Stimulated activated naive CD8-positive, alpha-beta T cell treated with anti-CD3 and anti-CD28 coated beads, Interleukin-15, Interleukin-2, amounts not matched to agents 100 U/mL and 50 U/mL, for 24 hours (primary cell): ENCODE results near the gene SVIL.
"Not testable (repeated sequence)": the region's sequence is repeated elsewhere in the genome, so short reads cannot be mapped to it uniquely, and the experiment has no call there.

ENCODE experiments used
- ATAC-seq: fragments of 150-1000 bp; cut with Tn5 transposase; one replicate; pipeline ENCODE4 v1.10.0; 2021
- DNase-seq: peaks from one replicate; pipeline ENCODE4 v3.0.0; 2021

SVIL gene

GRCh38 chr10:29574212-29575097 lies 60.3 kb downstream of the SVIL start:
- not testable (repeated sequence) for DNase-seq, ATAC-seq

DNA sequence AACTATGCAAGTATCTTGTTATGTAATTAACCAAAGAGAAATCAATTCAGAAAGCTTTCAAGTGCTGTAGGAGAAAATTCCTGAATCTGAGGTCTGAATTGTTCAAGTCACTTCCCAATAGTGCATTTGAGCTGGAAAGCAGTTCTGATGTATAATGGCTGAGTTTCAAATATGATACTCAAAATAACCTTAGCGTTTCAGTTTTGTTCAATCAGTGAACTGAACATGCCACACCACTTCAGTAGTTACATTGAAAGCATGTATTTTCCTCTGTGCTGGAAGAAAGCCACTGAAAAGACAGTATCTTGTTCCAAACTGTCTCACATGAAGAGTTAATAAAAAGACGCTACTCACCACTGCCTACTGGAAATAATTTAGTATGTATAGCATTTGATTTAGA lies 64.5 kb downstream of the SVIL start:
- ATAC-seq: not testable (repeated sequence)

GRCh38 chr10:29569795-29570194 lies 65.0 kb downstream of the SVIL start:
- DNase-seq (no peak), ATAC-seq (no peak)

More for the DNA sequence above, 64.5 kb downstream of the SVIL start:
- not testable (repeated sequence) for DNase-seq

GRCh38 chr10:29567003-29567402 lies 67.8 kb downstream of the SVIL start:
- no peak for ATAC-seq
- DNase-seq: no peak

- not testable (repeated sequence) for DNase-seq, ATAC-seq
Observed at GRCh38 chr10:29566209-29566608, 68.6 kb downstream of the SVIL start.

GRCh38 chr10:29563420-29564035 lies 71.2 kb downstream of the SVIL start:
- ATAC-seq: no peak
- no peak for DNase-seq

- not testable (repeated sequence) for ATAC-seq, DNase-seq
Observed at GRCh38 chr10:29563006-29563405, 71.8 kb downstream of the SVIL start.

DNA sequence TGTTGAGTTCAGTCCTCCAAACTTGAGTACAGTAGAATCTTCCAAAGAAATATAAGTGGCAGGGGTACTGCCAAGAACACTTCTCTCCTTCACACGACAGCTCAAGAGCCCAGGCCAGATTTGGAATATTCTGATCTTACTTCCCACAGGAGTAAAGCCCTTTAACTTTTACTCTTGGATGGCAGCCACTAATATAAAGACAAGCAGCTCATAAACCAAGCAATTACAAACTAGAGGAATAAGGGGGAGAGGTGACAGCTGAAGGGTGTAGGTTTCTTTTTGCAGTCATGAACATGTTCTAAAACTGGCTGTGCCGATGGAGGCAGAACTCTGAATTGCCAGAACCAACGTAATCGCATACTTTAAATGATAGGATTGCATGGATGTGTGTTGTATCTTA lies 74.8 kb downstream of the SVIL start:
- no peak for ATAC-seq
- no peak for DNase-seq

GRCh38 chr10:29557665-29558064 lies 77.1 kb downstream of the SVIL start:
- ATAC-seq (no peak), DNase-seq (no peak)

DNA sequence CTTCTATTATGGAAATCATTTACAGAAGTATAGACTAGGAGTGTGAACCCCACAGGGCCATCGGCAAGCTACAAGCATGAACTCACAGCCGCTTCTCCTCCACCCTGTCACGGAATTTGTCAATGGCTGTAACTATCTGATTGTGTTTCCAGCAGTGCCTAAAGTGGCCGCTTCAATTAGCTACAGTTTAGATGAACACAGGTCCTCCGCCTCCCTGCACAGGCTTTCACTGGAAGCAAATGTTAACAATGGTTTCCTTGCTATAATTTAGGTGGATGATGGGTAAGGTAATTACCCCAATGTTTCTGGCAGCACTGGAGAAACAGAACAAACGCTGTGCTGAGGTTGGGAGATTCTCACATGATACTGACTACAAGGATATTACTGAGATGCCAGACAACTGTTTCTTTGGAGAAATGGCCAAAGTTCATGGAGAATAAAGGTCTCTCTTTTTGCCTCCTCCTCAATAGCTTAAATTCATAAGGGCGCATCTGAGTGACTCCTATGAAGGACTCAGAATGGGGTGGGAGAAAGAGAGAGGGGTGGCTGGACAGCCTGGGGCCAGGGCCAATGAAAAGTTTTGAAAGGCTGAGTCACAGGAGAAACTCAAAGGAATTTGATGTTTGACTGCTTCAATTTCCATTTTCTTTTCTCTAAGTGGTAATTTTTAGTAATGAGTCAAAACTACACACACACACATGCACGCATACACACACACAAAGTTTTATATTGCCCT lies 78.9 kb downstream of the SVIL start:
- DNase-seq: no peak

GRCh38 chr10:29555091-29555745 lies 79.6 kb downstream of the SVIL start:
- ATAC-seq (no peak), DNase-seq (no peak)

More for the DNA sequence above, 78.9 kb downstream of the SVIL start:
- no peak for ATAC-seq

GRCh38 chr10:29554660-29555059 lies 80.1 kb downstream of the SVIL start:
- no peak for DNase-seq
- ATAC-seq: no peak

GRCh38 chr10:29553544-29554250 lies 81.1 kb downstream of the SVIL start:
- ATAC-seq: no peak
- no peak for DNase-seq

- not testable (repeated sequence) for ATAC-seq, DNase-seq
Observed at GRCh38 chr10:29553116-29553515, 81.7 kb downstream of the SVIL start.

- not testable (repeated sequence) for ATAC-seq, DNase-seq
Observed at GRCh38 chr10:29549493-29549892, 85.3 kb downstream of the SVIL start.

DNA sequence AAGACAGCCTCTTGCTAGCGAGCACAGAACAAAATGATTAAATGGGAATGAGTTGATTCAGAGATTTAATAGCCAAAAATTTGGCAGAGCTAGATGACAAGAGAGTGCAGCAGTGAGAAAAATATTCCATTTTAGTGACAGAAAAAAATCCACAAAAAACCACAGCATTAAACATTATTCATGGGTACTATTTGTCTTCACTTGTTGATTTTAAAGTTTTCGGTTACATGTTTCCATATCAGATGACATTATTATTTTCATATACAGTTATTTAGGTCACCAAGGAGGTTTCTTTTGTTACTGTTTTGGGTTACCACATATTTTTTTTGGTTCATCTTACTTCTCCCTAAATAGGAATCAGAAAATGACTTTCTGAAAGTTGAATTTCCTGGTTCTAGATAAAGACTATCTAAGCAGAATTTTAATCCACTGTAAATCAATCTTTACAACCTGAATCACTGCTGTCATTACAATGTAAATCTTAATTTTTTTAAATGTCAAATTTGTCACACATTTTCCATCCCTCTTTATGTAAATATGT lies 87.9 kb downstream of the SVIL start:
- DNase-seq (no peak), ATAC-seq (no peak)

DNA sequence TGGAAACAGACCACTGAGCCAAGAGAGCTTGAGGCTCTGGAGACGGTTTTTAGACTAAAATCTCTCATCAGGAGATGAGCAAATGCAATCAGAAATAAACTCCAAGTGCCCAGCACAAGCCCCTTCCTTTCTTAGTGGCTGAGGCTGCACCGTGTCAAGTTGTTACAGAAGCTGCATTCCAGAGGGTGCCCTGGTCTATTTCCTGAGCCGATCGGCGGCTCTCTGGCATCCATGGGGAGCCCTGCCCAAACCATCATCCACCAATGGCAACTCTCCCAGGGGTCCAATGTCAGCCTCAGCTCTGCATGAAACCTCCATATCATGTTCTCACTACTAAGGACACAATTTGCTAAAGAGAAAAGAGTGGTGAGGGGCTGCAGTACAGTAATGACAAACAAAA lies 89.6 kb downstream of the SVIL start:
- DNase-seq (no peak), ATAC-seq (no peak)

GRCh38 chr10:29543715-29544114 lies 91.1 kb downstream of the SVIL start:
- no peak for DNase-seq
- no peak for ATAC-seq

GRCh38 chr10:29542723-29543122 lies 92.0 kb downstream of the SVIL start:
- no peak for DNase-seq
- ATAC-seq: no peak

GRCh38 chr10:29541422-29542210 lies 93.2 kb downstream of the SVIL start:
- DNase-seq (no peak), ATAC-seq (no peak)
